NAMALWA (cell line): ENCODE measurements around the gene FGGY.
A peak's percentile ranks its signal among the peaks of the same experiment; 100 is the strongest.
"Not testable (repeated sequence)": the region's sequence is repeated elsewhere in the genome, so short reads cannot be mapped to it uniquely, and the experiment has no call there.

ENCODE experiments used
- DNase-seq: peaks from one replicate; pipeline ENCODE4 v3.0.0-alpha.2; 2015; ENCODE audit warnings: low spot score

The FGGY gene

DNA sequence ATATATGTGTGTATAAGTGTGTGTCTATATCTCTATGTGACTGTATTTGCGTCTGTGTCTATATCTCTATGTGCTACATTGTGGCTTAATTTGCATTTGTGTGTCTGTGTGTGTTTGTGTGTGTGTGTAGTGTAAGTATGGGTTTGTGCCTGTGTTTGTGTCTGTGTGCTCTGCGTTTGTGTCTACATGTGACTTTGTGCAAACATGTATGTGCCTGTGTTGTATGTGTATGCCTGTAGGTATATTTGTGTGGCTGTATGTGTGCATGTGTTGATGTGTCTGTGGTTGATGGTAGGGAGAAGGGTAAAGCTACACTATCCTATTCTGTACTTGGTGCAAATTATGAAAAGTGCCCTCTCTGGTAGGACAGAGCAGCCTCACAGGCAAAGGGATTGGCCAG lies 7.3 kb upstream of the FGGY start:
- DNase-seq, result no peak

DNA sequence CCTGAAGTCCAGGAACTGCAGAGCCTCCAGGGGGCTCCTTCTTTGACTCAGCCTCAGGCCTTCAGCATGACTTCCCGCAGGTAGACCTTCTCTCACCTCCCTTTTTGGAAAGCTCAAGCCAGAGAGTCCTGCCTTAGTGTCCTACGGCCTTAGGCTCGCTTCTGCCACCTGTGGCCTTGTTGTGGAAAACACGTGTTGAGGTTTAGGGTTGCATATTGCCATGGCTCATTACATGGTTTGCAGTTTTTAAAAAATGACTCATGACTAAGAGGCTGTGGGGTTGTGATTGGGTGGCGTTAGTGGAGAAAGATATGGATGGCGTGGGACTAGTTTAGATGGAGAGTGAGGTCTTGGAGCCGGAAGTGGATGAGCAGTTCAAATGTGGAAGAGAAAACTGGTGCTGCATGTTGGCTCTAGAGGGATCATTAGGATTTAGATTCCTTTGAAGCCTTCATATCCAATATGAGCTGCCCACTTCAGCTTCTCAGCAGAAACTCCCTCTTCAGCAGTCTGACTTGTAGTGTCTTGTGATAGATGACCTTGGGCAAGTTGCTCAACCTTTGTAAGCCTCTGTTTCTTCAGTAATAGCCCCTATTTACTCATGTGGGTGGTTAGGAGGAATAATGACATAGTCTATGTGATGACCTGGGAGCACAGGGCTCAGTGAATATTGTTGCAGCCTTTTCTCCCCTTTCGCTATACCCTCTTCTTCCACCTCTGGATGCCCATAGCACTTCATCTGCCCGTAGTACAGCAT lies 6.5 kb upstream of the FGGY start:
- peak; percentile 66 for DNase-seq

DNA sequence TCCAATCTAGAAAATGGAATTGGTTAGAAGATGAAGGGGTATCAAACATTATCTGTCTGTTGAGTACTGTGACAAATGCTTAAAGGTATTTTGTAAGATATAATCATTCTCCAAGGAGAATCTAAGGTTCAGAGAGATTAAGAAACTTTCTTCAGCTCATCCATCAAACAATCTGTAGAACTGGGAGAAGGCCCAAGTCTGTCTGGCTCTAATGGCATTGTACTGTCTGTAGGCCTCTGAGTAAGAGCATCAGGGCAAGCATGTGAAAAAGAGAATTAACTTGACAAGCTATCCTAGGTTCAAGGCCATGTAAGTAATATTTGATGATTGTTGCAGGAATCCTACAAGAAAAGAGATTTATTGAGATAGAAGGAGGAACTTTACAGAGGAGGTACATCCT lies 5.3 kb upstream of the FGGY start:
- DNase-seq, result no peak

DNA sequence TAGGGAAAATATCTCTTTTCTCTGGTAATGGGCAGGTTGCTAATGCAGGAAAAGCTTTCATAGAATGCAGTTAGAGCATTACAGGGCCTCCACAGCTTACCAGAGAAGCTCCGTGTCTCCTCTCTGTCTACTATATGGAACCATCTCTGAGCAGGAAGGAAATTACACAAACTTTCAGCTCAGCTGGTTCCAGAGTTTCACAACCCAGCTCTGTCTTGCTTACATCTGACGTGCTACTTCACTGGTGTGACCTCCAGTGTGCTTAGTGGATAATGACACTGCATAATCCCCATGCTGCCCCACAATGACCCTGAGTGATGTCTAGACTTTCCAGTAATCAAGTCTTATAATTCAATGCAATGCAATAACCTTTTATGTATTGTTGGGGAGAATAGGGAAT lies 4.3 kb upstream of the FGGY start:
- peak; percentile 25 for DNase-seq

DNA sequence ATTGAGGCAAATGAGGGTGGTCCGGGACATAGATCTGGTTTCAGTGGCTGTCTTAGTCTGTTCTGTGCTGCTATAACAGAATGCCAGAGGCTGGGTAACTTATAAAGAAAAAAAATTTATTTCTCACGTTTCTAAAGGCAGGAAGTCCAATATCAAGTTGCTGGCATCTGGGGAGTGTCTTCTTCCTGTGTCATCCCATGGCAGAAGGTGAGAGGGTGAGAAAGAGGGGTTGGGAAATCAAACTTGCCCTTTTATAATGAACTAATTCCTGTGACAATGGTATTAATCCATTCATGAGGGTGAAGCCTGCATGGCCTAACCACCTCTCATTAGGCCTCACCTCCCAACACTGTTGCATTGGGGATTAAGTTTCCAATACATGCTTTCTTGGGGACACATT lies 3.7 kb upstream of the FGGY start:
- no peak for DNase-seq

DNA sequence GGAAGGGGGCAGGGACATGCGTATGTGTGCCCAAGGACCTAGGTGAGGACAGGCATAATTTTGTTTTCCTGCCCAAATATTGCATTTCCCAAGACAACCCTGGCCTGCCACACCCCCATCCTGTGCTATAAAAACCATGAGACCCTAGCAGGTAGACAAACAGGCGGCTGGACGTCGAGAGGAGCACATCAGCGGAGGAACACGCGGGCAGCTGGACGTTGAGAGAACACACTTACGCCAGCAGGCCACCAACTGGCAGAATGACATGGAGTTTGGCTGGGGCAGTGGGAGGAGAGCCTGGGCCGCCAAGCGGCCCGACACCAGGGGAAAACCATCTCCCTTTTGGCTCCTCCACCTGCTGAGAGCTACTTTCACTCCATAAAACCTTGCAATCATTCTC lies 3.0 kb upstream of the FGGY start:
- DNase-seq, result no peak

DNA sequence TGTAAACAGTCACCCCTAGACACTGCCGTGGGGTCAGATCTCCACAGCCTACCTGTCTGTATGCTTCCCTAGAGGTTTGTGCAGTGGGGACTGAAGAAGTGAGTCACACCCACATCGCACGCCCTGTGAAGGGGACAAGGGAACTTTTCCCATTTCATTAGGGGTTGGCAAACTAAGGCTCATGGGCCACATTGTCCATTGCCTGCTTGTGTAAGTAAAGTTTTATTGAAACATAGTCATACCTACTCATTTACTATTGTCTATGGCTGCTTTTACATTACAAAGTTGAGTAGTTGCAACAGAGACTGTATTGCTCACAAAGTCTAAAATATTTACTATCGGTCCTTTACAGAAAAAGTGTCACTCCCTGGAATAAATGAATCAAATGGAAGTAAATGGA lies 2.5 kb upstream of the FGGY start:
- no peak for DNase-seq

DNA sequence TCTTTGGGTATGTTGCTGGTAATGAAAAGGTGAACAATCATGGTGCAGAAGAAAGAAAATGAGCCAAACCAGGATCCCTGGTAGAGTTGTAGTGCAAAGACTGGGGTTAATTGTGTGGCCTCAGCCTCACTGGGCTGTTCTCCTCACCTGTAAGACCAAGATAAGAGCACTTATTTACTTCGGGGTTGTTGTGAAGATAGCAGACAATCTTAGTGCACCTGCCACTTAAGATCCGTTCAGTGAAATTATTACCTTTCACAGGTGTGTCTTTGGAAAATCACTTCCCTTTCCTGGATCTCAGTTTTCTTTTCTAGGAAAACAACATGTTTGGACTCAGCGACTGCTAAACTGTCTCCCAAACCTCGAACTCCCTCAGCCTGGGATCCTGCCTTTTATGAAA lies 1.3 kb upstream of the FGGY start:
- no peak for DNase-seq

DNA sequence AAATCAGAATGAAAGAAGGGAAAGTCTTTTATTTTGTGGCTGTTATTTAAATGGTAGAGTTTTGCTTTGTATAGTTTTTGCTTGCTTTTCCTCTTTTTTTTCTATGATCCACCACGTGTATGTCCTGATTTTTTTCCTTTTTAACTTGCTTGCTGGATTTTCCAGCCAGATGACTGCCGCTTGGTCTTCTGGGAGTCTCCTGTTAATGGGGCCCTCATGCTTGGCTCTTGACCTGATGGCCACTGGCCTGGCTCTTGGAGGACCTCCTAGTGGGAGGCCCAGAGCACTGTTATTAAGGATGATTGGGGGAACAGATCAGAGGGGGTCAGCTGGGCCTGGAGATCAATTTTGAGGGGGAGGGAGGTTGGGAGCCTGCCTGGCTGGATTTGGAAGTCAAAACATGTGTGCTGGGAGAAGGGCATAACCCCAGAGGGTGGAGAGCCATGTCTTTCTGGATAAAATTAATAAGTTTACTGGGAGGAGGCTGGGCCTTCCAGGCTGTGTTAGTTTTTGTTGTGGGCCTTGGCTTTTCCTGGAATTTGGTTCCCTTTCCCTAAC lies 1.2 kb downstream of the FGGY start:
- no peak for DNase-seq

DNA sequence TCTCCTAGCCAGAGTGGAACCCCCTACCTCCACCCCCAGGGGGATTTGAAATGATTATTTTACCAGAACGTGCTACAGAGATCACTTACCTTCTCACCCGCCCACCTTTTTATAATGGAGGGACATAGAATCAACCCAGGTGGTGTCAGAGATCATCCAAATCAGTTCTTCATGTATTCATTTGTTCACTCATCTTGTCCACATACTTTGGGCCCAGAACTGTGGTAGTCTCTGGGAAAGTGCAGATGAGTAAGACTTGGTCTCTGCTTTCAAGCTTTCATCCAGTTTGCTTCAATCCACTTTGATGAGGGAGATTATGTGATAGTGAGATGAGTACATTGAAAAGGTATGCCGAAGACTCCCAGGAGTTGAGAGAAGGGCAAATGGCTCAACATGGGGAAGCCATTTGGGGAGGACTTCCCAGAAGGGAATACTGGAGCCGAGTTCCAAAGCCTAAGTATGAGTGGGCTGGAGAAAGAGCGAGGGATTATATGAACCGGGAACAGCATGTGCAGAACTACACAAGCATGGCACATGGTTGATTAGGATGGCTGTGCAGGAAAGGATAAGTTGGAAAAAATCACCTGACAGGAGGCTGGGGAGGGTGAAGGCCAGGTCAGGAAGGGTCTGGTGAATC lies 1.9 kb downstream of the FGGY start:
- no peak for DNase-seq

DNA sequence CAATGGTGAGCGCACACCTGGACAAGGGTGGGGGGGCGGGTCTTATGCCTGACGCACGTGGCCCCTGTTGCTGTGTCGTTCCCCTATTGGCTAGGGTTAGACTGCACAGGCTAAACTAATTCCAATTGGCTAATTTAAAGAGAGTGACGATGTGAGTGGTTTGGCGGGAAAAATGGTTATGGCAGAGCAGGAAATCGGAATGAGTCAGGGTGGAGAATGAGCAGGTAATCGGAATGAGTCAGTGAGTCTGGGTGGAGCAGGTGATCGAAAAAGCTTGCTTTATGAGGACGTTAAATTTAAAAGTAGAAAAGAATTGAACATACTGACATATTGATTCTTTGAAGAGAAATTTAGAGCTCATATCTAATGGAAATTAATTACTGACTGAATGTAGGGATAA lies 2.8 kb downstream of the FGGY start:
- not testable (repeated sequence) for DNase-seq

DNA sequence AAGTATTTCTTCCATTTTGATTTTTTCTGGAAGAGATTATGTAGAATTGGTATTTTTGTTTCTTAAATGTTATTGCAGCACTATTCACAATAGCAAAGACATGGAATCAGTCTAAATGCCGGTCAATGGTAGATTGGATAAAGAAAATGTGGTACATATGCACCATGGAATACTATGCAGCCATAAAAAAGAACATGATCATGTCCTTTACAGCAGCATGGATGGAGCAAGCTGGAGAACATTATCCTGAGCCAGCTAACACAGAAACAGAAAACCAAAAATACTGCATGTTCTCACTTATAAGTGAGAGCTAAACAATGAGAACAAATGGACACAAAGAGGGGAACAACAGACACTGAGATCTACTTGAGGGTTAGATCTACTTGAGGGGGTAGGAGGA lies 5.4 kb downstream of the FGGY start:
- DNase-seq, result no peak

DNA sequence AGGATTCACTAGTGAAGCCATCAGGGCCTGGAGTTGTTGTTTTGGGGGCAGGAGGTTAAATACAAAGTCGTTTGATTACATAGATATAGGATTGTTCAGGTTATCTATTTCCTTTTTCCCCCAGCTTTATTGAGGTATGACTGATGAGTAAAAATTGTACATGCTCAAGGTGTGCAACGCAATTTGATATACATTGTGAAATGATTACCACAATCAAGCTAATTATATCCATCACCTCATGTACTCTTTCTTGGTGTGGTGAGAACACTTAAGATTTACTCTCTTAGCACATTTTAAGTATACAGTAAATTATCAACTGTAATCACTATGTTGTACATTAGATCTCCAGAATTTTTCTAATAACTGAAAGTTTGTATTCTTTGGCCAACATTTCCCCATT lies 6.0 kb downstream of the FGGY start:
- DNase-seq, result no peak

DNA sequence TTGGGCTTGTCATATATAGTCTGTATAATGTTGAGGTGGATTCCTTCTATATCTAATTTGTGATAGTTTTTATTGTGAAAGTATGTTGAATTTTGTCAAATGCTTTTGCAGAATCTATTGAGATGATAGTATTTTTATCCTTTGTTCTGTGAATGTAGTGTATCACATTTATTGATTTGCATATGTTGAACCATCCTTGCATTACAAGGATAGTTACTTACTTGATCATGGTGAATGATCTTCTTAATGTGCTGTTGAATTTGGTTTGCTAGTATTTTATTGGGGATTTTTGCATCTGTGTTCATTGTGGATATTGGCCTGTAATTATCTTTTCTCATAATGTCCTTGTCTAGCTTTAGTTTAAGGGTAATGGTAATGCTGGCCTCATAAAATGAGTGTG lies 8.3 kb downstream of the FGGY start:
- DNase-seq, result no peak

DNA sequence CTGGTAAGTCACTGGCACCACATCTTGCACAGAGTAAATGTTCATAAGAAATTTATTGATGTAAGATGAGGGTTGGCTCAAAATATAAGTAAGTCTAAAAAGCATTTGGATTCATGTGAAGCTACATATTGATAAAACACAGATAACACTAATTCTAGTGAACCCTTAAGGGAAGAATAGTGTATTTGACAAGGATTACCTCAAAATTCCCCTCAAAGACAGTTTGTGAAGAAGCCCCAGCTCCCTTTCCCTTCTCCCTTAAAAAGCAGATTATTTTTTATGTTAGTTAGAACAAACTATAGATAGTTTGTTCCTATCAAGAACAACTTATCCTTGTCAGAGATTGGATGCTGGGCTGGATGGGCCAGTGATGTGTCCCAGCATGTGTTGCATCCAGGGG lies 10.7 kb downstream of the FGGY start:
- no peak for DNase-seq

DNA sequence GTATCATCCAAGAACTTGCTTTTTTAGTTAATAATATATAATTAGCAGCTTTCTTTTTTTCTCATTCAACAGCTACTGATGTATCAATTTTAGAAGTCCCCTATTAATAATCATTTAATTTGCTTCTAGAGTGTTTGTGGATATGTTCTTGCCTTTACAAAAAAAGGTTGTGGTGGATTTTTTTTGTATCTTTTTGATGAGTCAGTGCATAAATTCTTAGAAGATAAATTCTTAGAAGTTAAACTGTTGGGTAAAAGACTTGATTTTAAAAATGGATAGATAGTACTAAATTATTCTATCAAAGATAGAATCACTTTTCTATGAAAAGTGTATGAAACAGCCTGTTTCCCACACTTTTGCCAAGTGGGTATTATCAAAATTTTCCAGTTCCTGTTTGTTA lies 11.9 kb downstream of the FGGY start:
- no peak for DNase-seq

DNA sequence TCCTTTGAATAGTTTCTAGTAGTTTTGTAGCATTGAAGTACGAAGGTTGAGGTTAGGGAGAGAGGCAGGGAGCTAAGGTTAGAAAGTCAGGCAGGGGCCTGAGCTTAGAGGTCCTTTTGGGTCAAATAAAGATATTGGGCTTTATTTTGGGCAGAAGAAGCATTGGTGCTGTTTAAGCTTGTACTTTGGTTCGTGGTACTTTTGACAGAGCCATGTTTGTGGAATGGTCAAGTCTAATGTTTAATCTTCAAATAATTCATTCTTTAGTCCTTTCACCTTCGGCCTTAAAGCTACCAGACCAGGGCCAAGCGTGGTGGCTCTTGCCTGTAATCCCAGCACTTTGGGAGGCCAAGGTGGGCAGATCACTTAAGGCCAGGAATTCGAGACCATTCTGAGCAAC lies 12.5 kb downstream of the FGGY start:
- DNase-seq, result no peak

DNA sequence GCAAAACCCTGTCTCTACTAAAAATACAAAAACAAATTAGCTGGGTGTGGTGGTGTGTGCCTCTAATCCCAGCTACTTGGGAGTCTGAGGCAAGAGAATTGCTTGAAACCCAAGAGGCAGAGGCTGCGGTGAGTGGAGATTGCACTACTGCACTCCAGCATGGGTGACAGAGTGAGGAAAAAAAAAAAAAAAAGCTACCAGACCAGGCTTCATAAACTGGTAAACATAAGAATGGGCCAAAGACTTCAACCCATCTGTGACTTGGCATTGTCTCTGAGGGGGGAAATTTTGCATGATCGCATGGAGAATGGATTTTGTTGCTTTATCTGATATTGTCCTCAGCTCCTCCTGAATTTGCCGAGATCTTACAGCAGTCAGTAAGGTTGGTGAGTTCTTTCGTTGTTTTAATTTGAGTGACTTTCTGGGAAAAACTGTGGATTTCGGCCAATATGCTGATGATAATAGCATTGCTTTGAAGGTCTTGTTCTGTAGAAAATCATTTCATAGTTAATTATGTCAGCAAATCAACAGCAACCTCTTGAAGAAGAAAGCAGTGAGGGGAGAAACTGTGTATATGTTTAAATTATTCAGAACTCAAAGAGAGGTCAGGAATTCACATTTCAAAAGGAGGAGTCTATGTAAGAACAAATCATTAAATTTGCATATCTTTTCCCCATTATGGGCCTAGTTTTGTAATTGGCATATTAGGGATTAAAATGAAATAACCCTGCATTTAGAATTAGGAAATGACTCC lies 13.1 kb downstream of the FGGY start:
- DNase-seq, result no peak

DNA sequence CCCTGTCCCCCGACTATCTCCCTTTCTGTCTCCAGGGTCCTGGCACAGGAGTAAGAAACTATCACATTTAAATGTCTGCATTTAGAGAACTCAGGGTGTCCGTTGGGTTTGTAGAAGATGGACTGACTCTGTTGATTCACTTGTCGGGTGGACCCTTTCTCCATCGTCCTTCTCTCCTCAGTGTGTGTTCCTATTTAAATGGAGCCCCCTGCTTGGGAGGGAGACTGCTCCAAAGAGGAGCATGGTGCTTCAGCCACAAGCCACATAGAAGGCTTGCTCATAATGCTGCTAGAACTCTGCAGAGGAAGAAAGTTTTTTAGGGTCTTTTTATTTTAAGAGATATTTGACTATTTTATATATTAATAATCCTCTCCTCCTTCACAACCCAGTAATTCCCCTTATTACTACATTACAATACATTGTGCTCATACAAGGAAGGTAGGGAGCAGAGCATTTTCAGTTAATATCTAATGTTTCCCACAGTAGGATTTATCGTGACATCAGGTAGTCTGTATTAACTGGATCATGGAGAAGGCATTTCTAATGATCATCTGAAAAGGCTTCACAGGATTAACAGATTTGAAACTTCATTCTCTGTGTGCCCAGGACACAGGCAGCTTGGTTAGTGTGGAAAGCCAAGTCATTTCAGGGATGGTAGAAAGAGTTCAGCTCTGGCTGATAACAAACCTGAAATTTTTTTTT lies 13.8 kb downstream of the FGGY start:
- no peak for DNase-seq

DNA sequence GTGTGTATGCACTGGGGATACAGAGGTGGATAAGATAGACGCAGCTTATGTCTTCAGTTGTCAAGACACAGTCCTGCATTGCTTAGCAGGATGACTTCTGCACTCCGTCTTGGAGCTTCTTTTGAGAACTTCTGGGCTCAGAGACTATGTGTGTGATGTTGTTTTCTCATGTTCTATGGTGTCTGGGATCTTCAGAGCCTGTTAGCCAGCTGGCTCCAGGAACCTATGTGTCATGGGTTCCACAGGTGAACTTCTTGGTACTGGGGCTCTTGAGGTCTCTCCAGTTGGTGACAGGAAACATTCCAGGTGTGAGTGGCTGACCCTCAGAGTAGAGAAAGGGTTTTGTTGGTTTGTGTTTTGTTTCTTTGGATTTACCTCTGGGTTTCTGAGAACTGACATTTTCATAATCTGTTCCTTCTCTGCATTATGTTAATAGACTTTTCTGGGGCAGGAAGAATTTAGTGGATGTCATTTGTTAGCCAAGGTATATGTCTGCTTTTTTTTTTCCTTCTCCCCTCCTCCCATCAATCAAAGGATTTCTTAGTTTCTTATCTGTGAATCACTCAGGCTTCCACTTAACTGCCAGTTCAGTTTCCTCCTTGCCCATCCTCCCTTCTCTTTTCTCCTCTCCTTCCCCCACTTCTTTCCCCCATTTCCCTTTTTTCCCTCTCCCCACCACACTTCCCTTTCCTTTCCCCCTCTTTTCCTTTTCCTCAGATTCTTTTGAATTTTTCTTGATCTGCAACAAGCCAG lies 18.1 kb downstream of the FGGY start:
- no peak for DNase-seq

DNA sequence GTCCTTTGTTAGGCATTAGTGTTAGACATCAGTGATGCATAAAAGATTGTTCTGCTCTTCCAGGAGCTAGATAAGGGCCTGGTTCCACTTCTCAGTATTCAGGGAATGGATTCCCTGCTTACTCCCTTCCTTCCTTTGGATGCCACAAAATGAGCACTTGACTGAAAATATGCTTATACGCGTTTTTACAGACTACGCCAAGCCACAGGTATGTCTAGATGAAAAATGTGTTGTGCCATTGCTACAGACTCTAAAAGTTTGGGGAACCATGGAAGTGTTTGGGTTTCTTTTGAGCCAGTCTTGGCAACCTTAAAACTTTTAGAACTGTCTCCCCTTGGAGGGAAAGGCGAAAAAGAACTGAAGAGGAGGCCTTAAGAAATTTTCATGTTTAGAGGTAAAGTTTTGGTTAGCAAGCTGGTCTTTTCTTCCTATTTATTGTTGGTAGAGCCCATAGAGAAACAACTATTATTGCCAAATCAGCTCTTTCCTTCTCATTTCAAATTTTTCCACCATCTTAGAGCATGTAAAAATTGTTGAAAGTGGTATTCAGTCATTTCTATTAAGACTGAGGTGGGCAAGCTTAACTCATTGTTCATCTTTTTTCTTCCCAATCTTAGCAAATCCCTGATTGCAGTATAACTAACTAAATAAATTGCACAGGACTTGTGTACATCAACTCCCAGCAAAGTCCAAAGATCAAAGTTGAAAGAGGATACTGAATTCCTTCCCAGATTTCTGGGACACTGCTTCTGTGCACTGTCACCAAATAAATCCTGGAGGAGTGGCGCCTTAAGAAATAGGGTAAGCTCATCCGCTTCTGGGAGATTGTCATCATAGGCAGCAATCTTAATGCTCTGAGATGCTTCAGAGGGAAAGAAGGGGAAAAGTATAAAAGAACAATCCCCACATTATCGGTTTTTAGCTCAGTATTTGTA lies 18.9 kb downstream of the FGGY start:
- DNase-seq, result no peak
